GM12891 (cell line): ENCODE results near the gene SEPSECS.

Experiments used
- DNase-seq: peaks from one replicate; pipeline ENCODE4 v3.0.0; 2011; ENCODE audit warnings: low spot score; ENCODE audit not compliant: insufficient read length
- FAIRE-seq: peaks from 2 replicates; lab custom pipeline; 2011; peaks lifted over from hg19 to GRCh38; lab: Jason Lieb, UNC
- PAX5 ChIP-seq: IDR thresholded peaks from 2 replicates; pipeline ENCODE4 v1.6.1; 2011; ENCODE audit warnings: low read length, moderate library complexity, mild to moderate bottlenecking; ENCODE audit not compliant: insufficient read depth, severe bottlenecking
- POLR2A ChIP-seq: IDR thresholded peaks from 2 replicates; pipeline ENCODE4 v1.6.1; 2011; ENCODE audit warnings: low read depth, low read length, control low read depth
- POLR2AphosphoS5 ChIP-seq: IDR thresholded peaks from 2 replicates; pipeline ENCODE4 v1.6.1; 2011; ENCODE audit warnings: low read depth, low read length, control low read depth
- POU2F2 ChIP-seq: IDR thresholded peaks from 2 replicates; pipeline ENCODE4 v1.6.1; 2011; ENCODE audit warnings: low read depth, mild to moderate bottlenecking, control low read depth, low read length, moderate library complexity
- SPI1 ChIP-seq: IDR thresholded peaks from 2 replicates; pipeline ENCODE4 v1.6.1; 2011; ENCODE audit warnings: low read depth, low read length, control low read depth
- TAF1 ChIP-seq: IDR thresholded peaks from 2 replicates; pipeline ENCODE4 v1.6.1; 2011; ENCODE audit warnings: low read depth, low read length, control low read depth

The SEPSECS gene

DNA sequence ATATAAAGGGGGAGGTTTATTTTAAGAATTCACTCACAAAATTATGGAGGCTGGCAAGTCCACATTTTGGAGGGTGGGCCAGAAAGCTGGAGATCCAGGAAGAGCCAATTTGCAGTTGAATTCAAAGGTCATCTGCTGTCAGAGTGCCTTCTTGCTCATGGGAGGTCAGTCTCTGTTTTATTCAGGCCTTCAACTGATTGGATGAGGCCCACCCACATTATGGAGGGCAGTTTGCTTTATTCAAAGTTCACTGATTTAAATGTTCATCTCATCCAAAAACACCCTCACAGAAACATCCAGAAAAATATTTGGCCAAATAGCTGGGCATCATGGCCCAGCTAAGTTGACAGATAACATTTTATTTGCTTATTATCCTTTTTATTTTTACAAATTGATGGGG is 59.5 kb downstream of the SEPSECS start:
- FAIRE-seq: no peak
- no peak for TF ChIP-seq POLR2AphosphoS5
- no peak for TF ChIP-seq POU2F2
- TF ChIP-seq SPI1: no peak
- TF ChIP-seq POLR2A: no peak
- TF ChIP-seq TAF1: no peak
- no peak for TF ChIP-seq PAX5
- no peak for DNase-seq

DNA sequence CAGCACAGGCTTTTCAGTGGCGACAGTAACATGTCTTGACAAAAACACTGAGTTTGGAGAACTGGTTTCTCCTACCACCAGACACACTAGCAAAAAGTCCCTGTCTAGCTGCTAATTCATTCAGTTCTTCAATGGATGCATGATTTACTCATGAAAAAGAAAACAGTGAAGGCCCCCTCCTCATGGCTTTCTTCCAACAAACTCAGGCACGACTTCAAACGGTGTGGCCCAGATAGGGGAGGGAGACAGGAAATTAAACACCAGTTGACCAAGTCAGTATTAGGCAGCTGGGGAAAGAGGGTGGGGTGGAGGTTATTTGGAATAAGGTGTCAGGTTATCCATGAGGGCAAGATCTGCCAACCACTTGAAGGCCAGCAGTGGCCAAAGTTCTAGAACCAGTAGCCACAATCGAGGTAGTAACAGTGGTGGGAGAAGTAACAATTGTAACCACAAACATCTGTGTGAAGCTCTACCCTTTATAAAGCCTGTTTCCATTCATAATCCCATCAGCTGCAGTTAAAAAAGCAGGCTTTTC is 60.2 kb downstream of the SEPSECS start:
- DNase-seq (no peak), FAIRE-seq (no peak)
- no peak for TF ChIP-seq POLR2AphosphoS5
- no peak for TF ChIP-seq TAF1
- no peak for TF ChIP-seq POU2F2
- TF ChIP-seq SPI1: no peak
- TF ChIP-seq POLR2A: no peak
- no peak for TF ChIP-seq PAX5

DNA sequence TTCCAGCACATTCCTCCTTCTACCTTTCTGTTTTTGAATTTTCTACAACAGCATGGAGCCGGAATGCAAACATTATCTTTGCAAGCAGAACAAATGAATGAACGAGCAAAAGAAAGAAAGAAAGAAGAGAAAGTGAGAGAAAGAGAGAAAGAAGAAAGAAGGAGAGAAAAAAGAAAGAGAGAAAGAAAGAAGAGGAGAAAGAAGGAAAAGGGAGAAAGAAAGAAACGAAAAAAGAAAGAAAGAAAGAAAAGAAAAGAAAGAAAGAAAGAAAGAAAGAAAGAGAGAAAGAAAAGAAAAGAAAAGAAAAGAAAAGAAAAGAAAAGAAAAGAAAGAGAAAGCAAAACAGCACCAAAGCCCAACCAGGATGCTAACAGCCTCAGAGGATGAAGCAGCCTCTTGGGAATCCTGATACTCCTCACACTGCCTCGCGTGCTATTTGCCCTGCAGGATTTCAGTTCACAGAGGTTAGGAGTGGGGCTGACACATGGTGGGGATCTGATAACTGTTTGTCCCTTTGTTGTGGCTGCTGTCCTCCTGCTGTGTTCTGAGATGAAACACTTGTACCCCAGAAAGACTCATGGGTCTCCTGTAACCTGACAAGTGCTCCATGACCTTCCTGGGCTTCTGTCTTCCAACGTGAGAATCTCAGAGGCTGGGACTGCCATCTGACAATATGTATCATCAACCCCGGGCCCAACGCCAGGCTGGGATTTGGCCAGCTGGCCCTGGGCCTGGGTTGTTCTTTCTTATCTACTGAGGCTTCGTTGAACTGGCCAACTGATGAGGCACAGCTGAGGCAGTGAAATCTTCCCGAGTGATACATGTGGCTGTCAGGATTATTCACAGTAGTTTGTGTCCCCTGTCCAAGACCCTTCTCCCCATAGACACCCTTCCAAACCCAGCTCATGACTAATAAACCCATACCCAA is 61.0 kb downstream of the SEPSECS start:
- no peak for TF ChIP-seq SPI1
- TF ChIP-seq POLR2AphosphoS5: no peak
- TF ChIP-seq PAX5: no peak
- no peak for TF ChIP-seq POU2F2
- TF ChIP-seq TAF1: no peak
- TF ChIP-seq POLR2A: no peak
- DNase-seq (no peak), FAIRE-seq (no peak)

- DNase-seq (no peak), FAIRE-seq (no peak)
- TF ChIP-seq PAX5 (no peak), SPI1 (no peak), POU2F2 (no peak), POLR2A (no peak), POLR2AphosphoS5 (no peak), TAF1 (no peak)
Observed at GRCh38 chr4:25096981-25097443, 63.2 kb downstream of the SEPSECS start.

- FAIRE-seq (no peak), DNase-seq (no peak)
- no peak for TF ChIP-seq TAF1
Observed at GRCh38 chr4:25096251-25096980, 63.8 kb downstream of the SEPSECS start.

GRCh38 chr4:25095837-25096236 is 64.4 kb downstream of the SEPSECS start:
- DNase-seq (no peak), FAIRE-seq (no peak)
- TF ChIP-seq SPI1: no peak
- no peak for TF ChIP-seq TAF1
- TF ChIP-seq POLR2A: no peak
- TF ChIP-seq POU2F2: no peak
- TF ChIP-seq PAX5: no peak
- no peak for TF ChIP-seq POLR2AphosphoS5

GRCh38 chr4:25092139-25092538 is 68.1 kb downstream of the SEPSECS start:
- no peak for TF ChIP-seq POU2F2
- TF ChIP-seq PAX5: no peak
- TF ChIP-seq SPI1: no peak
- no peak for TF ChIP-seq POLR2A
- TF ChIP-seq TAF1: no peak
- no peak for TF ChIP-seq POLR2AphosphoS5
- DNase-seq (no peak), FAIRE-seq (no peak)

- no peak for FAIRE-seq
Observed at GRCh38 chr4:25090516-25090915, 69.7 kb downstream of the SEPSECS start.

GRCh38 chr4:25089051-25089763 is 71.0 kb downstream of the SEPSECS start:
- no peak for FAIRE-seq
- DNase-seq: no peak
- TF ChIP-seq POU2F2 (no peak), PAX5 (no peak), SPI1 (no peak), POLR2AphosphoS5 (no peak), POLR2A (no peak), TAF1 (no peak)

More at GRCh38 chr4:25090516-25090915, 69.7 kb downstream of the SEPSECS start:
- TF ChIP-seq SPI1 (no peak), POLR2A (no peak), TAF1 (no peak), PAX5 (no peak), POU2F2 (no peak), POLR2AphosphoS5 (no peak)
- DNase-seq: no peak
